COLO668 (cell line): ENCODE measurements around the gene PELI2.

ENCODE experiments used
- DNase-seq: peaks from one replicate; lab custom pipeline; 2025; ENCODE audit not compliant: unreplicated experiment; lab: John Stamatoyannopoulos, UW

The PELI2 gene

GRCh38 chr14:56333359-56334292 is 215.4 kb downstream of the PELI2 start:
- peak; percentile 75 for DNase-seq

GRCh38 chr14:56334458-56334857 is 216.2 kb downstream of the PELI2 start:
- DNase-seq, result no peak

- DNase-seq, result no peak
These were observed 220.5 kb downstream of the PELI2 start for GRCh38 chr14:56338674-56339073.

- peak; percentile 66 for DNase-seq
These were observed 221.9 kb downstream of the PELI2 start for GRCh38 chr14:56339855-56340701.

GRCh38 chr14:56340932-56341331 is 222.7 kb downstream of the PELI2 start:
- DNase-seq, result no peak

- DNase-seq, result no peak
These were observed 223.7 kb downstream of the PELI2 start for GRCh38 chr14:56341766-56342493.

GRCh38 chr14:56342494-56342942 is 224.3 kb downstream of the PELI2 start:
- DNase-seq, result no peak

GRCh38 chr14:56349960-56350359 is 231.7 kb downstream of the PELI2 start:
- no peak for DNase-seq
